Ectodermal cell (in vitro differentiated cells): Measurements from ENCODE around the gene FOXJ2.
"Not testable (repeated sequence)": the region's sequence is repeated elsewhere in the genome, so short reads cannot be mapped to it uniquely, and the experiment has no call there.

Source experiments
- H3K27ac ChIP-seq: 2 replicates; pipeline ENCODE4 v1.7.0; 2013; ENCODE audit warnings: mild to moderate bottlenecking, low read depth, low read length; ENCODE audit not compliant: insufficient read depth, poor library complexity, severe bottlenecking
- H3K27me3 ChIP-seq: 2 replicates; pipeline ENCODE4 v1.7.0; 2013; ENCODE audit warnings: mild to moderate bottlenecking, low read length; ENCODE audit not compliant: insufficient read depth, control insufficient read depth, poor library complexity, severe bottlenecking
- H3K36me3 ChIP-seq: one replicate; pipeline ENCODE4 v1.7.0; 2013; ENCODE audit warnings: low read length; ENCODE audit not compliant: control insufficient read depth, insufficient read depth
- H3K4me1 ChIP-seq: one replicate; pipeline ENCODE4 v1.7.0; 2013; ENCODE audit warnings: low read length; ENCODE audit not compliant: control insufficient read depth, insufficient read depth
- H3K4me3 ChIP-seq: 2 replicates; pipeline ENCODE4 v1.7.0; 2013; ENCODE audit warnings: low read depth, low read length, control low read depth; ENCODE audit not compliant: insufficient read depth
- H3K9me3 ChIP-seq: 2 replicates; pipeline ENCODE4 v1.7.0; 2013; ENCODE audit warnings: mild to moderate bottlenecking, low read length, moderate library complexity; ENCODE audit not compliant: control insufficient read depth
- WGBS, 2 experiments: methylation state at CpG; one replicate each; pipeline ENCODE4 v1.1.7; 2013; ENCODE audit warnings: missing lambda C conversion rate in 2 of 2; 5-methylcytosine and 5-hydroxymethylcytosine counted together

FOXJ2 gene

DNA sequence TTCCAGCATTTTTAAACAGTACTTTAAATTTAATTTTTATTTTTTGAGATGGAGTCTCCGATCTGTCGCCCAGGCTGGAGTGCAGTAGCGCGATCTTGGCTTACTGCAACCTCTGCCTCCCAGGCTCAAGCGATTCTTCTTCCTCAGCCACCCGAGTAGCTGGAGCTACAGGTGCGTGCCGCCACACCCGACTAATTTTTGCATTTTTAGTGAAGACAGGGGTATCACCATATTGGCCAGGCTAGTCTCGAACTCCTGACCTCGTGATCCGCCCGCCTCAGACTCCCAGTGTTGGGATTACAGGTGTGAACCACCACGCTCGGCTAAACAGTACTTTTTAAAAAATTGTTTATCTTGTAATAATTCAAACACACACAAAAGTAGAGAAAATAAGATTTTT lies 4.2 kb upstream of the FOXJ2 start:
- Histone ChIP-seq H3K36me3 (no peaks in the 10 kb centered on the region), H3K9me3 (no peaks in the 10 kb centered on the region), H3K27ac (no peak overlapping the region), H3K4me1 (peaks cover 4% of the 10 kb centered on the region), H3K27me3 (no peaks in the 10 kb centered on the region), H3K4me3 (no peak overlapping the region)
- 93% methylated on average over 13 to 15 of the region's 15 CpGs for WGBS, 2 experiments

DNA sequence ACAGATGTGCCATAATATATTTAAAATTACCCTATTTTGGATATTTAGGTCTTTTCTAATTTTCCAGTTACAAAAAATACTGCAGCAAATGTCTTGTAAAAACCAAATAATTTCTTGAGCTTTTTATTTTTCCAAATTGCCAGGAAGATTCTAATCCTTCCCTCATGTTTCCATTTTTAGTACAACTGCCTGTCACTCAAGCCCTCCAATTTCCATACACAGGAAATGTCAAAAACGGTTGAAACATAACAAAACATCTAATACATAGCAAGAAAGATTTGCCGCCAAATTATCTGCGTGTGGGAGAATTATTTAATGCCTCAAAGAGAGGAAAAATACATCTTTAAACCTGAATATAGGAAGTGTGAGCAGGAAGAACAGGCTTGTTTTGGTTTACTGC lies 2.3 kb upstream of the FOXJ2 start:
- Histone ChIP-seq H3K27ac (no peak overlapping the region), H3K27me3 (no peaks in the 10 kb centered on the region), H3K4me3 (no peak overlapping the region), H3K9me3 (no peaks in the 10 kb centered on the region), H3K4me1 (peaks cover 18% of the 10 kb centered on the region), H3K36me3 (no peaks in the 10 kb centered on the region)
- 97 to 100% methylated on average over 3 of the region's 3 CpGs for WGBS, 2 experiments

DNA sequence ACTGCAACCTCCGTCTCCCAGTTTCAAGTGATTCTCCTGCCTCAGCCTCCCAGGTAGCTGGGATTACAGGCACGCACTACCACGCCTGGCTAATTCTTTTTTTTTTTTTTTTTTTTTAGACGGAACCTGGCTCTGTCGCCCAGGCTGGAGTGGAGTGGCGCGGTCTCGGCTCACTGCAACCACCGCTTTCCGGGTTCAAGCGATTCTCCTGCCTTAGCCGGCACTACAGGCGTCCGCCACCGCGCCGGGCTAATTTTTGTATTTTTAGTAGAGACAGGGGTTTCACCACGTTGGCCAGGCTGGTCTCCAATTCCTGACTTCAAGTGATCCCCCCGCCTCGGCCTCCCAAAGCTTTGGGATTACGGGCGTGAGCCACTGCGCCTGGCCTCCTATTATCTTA lies 1.5 kb upstream of the FOXJ2 start:
- not testable (repeated sequence) for H3K27me3 ChIP-seq, H3K27ac ChIP-seq, H3K9me3 ChIP-seq, H3K36me3 ChIP-seq, H3K4me3 ChIP-seq
- 92 to 94% methylated on average over 23 of the region's 23 CpGs for WGBS, 2 experiments
- peaks cover 19% of the 10 kb centered on the region for H3K4me1 ChIP-seq

DNA sequence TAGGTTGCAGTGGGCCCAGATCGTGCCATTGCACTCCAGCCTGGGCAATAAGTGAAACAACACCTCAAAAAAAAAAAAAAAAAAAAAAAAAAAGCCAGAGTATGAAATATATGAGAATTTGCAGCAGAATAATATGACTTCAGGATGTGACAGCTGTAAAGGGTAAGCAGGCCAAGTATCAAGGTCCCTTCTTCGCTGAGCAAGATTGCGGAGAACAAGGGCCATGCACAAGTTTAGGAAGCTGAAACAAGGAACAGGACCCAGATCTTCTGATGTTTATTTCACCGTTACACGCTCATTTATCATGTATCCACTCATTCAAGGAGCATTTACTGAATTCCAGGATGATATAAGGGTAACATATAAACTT lies 659 bp upstream of the FOXJ2 start:
- H3K27me3 ChIP-seq, result no peaks in the 10 kb centered on the region
- H3K4me1 ChIP-seq, result peaks cover 19% of the 10 kb centered on the region
- H3K36me3 ChIP-seq, result no peaks in the 10 kb centered on the region
- peak overlapping the region; percentile 73 for H3K4me3 ChIP-seq
- 69 to 76% methylated on average over 4 to 5 of the region's 5 CpGs for WGBS, 2 experiments
- H3K27ac ChIP-seq, result no peak overlapping the region
- H3K9me3 ChIP-seq, result no peaks in the 10 kb centered on the region

DNA sequence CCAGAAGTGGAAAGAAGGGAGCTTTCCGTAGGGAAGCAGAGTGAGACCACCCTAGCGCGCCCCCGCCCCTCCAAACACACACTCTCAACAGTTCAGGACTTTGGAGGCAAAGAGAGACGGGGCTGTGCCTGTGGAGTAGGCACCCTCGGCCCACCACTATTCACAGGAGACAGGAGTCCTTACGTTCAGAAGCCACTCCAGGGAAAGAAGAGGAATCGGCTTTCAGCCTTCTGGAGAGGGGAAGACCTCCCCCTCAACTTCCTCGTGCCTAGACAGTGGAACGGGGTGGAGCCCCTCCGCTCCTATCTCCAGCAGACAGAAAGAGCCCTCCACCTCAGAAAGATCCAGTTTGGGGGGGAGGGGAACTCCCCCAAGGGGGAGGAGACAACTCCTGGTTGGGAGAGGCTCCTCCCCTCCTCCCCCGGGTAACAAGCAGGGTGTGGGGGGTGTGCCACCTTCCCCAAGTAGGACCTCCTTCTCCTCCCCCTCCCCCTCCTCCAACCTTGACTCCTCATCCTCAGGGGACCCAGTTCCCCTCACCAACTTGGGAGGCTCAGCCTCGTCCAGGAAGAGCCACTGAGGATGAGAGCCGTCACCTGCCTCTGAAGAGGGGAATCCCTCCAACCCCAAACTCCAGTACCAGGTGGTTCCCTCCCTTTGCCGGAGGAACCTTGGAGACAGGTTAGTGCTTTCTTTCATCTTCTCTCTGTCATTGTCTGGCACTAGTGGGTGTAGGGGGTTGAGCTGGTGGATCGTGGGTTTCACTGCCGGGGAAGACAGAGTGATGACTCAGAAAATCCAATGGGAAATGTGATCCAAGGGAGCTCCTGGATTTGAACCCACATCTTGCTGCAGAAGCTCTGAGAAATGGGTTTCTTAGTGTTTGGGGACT lies 883 bp downstream of the FOXJ2 start:
- Histone ChIP-seq H3K36me3 (no peaks in the 10 kb centered on the region), H3K27me3 (no peaks in the 10 kb centered on the region), H3K4me1 (peaks cover 33% of the 10 kb centered on the region), H3K27ac (no peak overlapping the region), H3K9me3 (no peaks in the 10 kb centered on the region), H3K4me3 (peak overlapping the region; percentile 73)
- 17 to 19% methylated on average over 14 to 16 of the region's 17 CpGs for WGBS, 2 experiments

DNA sequence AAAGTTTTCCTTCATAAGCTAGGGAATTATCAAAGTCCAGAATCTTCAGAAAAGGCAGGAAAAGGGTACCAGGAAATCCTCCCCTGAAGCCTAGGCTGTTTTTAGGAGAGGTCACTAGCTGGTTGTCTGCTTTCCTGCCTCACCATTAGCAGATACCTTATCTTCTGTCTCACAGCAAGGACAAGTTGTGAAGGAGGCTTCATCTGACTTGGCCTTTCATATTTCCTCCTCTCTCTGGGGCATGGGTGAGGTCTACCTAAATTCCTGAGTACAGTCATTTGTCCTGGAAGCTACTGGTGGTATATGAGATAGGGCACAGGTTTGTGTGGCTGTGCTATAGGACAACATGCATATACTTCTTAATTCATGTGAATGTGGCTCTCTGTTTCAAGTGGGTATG lies 2.3 kb downstream of the FOXJ2 start:
- no peaks in the 10 kb centered on the region for H3K9me3 ChIP-seq
- no peak overlapping the region for H3K4me3 ChIP-seq
- no peak overlapping the region for H3K27ac ChIP-seq
- H3K4me1 ChIP-seq, result peaks cover 40% of the 10 kb centered on the region
- H3K27me3 ChIP-seq, result no peaks in the 10 kb centered on the region
- H3K36me3 ChIP-seq, result no peaks in the 10 kb centered on the region

DNA sequence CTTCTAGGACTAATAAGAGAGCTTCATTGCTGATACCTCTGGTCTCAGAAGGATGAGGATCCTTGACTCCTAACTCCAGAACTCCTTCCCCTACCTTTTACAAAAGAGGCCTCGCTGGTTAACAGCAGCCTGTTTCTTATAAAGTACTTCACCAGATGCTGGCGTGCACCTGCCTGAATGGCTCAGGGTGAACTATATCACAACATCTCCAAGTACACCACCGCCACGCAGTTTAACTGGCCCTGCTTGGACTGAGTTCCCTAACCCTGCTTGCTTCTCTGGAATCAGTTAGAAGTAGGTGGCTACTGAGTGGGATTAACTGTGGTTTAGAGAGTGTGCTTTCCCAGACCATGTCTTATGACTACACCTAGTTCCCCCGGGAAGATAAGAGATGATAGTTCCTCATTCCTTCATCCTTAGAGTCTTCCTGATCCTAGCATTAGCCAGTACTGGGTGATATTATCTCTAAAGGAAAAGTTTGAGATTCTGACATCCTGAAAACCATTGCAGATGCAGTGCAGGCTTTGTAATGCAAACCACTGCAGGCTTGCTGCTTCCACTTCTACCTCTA lies 3.0 kb downstream of the FOXJ2 start:
- H3K9me3 ChIP-seq, result no peaks in the 10 kb centered on the region
- H3K36me3 ChIP-seq, result no peaks in the 10 kb centered on the region
- no peak overlapping the region for H3K4me3 ChIP-seq
- no peak overlapping the region for H3K27ac ChIP-seq
- WGBS, 2 experiments, result 76 to 84% methylated on average over 5 of the region's 5 CpGs
- H3K27me3 ChIP-seq, result no peaks in the 10 kb centered on the region
- peaks cover 40% of the 10 kb centered on the region for H3K4me1 ChIP-seq

DNA sequence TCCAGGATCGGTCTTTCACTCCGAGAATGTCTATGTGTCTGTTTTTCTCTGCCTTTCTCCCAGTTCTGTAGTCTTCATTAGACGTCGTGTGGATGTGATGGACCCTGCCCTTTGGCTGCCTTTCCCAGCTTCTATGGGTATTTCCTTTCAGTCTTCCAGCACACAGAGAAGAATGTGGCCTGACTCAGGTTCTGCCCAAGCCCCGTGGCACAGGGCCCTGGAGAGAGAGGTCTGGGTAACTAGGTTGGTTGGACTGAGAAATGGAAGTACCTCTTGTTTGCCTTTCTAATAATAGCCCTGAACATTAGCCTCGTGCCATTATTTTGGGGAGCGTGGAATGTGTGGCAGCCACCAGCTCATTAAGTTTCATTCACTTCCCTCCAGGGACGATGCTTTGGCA lies 3.8 kb downstream of the FOXJ2 start:
- 86 to 89% methylated on average over 8 of the region's 8 CpGs for WGBS, 2 experiments
- no peak overlapping the region for H3K4me3 ChIP-seq
- peaks cover 40% of the 10 kb centered on the region for H3K4me1 ChIP-seq

DNA sequence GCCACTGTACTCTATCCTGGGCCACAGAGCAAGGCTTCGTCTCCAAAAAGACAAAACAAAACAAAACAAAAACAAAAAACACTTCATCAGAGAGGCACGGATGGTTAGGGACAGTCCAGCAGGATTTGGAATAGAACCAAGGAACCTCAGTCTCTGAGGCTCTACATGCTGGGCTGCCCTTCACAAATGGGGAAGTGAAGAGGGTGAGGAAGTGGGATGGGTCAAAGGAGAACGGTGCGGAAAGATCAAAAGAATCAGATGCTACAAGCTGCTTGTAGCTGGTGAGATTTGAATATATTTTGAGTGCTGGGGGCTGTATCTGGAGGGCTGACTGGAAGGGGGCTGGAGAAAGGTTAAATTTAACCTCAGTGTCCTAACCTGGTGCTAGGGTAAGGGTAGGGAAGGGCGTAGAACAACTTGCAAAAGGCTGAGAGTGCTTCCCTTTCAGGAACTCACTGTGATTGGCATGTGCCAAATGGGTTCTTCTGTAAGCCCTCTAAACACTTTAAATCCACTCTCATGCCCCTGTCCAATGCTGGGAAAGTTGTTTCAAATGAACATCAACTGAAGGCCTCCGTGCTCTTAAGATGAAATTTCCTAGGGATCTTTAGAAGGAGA lies 4.6 kb downstream of the FOXJ2 start:
- WGBS, 2 experiments, result 40 to 46% methylated on average over 6 of the region's 6 CpGs

More for the DNA sequence above, 3.8 kb downstream of the FOXJ2 start:
- Histone ChIP-seq H3K27ac (no peak overlapping the region), H3K36me3 (no peaks in the 10 kb centered on the region), H3K27me3 (no peaks in the 10 kb centered on the region), H3K9me3 (no peaks in the 10 kb centered on the region)

DNA sequence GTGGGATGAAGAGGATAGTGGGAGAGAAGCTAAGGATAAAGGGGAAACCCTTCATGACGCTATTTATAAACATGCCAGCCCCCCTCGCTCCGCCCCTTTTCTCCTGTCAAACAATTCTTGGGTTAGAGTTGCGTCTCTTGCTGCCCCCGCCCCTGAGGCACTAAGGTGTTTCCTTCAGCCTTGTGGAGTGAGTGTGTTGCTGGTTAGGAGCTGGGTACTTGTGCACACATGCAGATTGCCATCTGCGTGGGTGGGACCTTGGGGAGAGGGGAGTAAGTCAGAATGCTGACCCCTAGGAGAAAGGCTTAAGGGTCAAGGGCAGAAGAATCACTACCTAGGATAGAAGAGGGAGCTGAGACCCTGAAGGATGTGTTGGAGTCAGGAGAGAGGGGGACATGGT lies 5.4 kb downstream of the FOXJ2 start:
- Histone ChIP-seq H3K27ac (no peak overlapping the region), H3K4me1 (peaks cover 40% of the 10 kb centered on the region), H3K9me3 (no peaks in the 10 kb centered on the region), H3K36me3 (no peaks in the 10 kb centered on the region), H3K27me3 (no peaks in the 10 kb centered on the region), H3K4me3 (no peak overlapping the region)
- 54 to 61% methylated on average over 5 to 6 of the region's 6 CpGs for WGBS, 2 experiments

More for the DNA sequence above, 4.6 kb downstream of the FOXJ2 start:
- Histone ChIP-seq H3K36me3 (no peaks in the 10 kb centered on the region), H3K27ac (no peak overlapping the region), H3K4me1 (peaks cover 40% of the 10 kb centered on the region), H3K4me3 (no peak overlapping the region), H3K9me3 (no peaks in the 10 kb centered on the region), H3K27me3 (no peaks in the 10 kb centered on the region)
